ENCODE data around the gene TRIOBP. TPM values are rescaled to one million over a fixed set of nuclear protein-coding genes. Genes with fewer than 3 reads are reported as not detected.
"Not testable (repeated sequence)": the region's sequence is repeated elsewhere in the genome, so short reads cannot be mapped to it uniquely, and the experiment has no call there.

TRIOBP gene
- polyA plus RNA-seq, 2 donors: 57.8 to 63.8 TPM

GRCh38 chr22:37778370-37779009 lies 81.6 kb downstream of the TRIOBP start:
- Histone ChIP-seq H3K27ac (ENCODE audit: low read depth in 2 of 2, low read length in 1 of 2) (peak overlapping the region in 1 of 2 donors; percentile 5), H3K36me3 (ENCODE audit: control insufficient read depth in 2 of 2, insufficient read depth in 2 of 2, low read length in 1 of 2) (peaks cover 0 to 4% of the 10 kb centered on the region in 2 donors), H3K9me3 (ENCODE audit: control insufficient read depth in 2 of 2, insufficient read depth in 1 of 2, low read depth in 1 of 2, low read length in 1 of 2) (no peaks in the 10 kb centered on the region), H3K27me3 (ENCODE audit: control insufficient read depth in 1 of 2, insufficient read depth in 2 of 2, low read length in 2 of 2) (no peaks in the 10 kb centered on the region), H3K4me1 (ENCODE audit: control insufficient read depth in 2 of 2, insufficient read depth in 2 of 2, low read length in 1 of 2) (peaks cover 8 to 35% of the 10 kb centered on the region in 2 donors), H3K4me3 (ENCODE audit: low read depth in 1 of 2, low read length in 2 of 2) (no peak overlapping the region)
- WGBS, 2 donors: 84% methylated on average over 10 of the region's 10 CpGs

GRCh38 chr22:37781434-37782059 lies 84.7 kb downstream of the TRIOBP start:
- no peak overlapping the region for H3K4me3 ChIP-seq (ENCODE audit: low read depth in 1 of 2, low read length in 2 of 2)
- no peaks in the 10 kb centered on the region for H3K27me3 ChIP-seq (ENCODE audit: control insufficient read depth in 1 of 2, insufficient read depth in 2 of 2, low read length in 2 of 2)
- peaks cover 12 to 26% of the 10 kb centered on the region in 2 donors for H3K4me1 ChIP-seq (ENCODE audit: control insufficient read depth in 2 of 2, insufficient read depth in 2 of 2, low read length in 1 of 2)
- no peaks in the 10 kb centered on the region for H3K9me3 ChIP-seq (ENCODE audit: control insufficient read depth in 2 of 2, insufficient read depth in 1 of 2, low read depth in 1 of 2, low read length in 1 of 2)
- no peaks in the 10 kb centered on the region for H3K36me3 ChIP-seq (ENCODE audit: control insufficient read depth in 2 of 2, insufficient read depth in 2 of 2, low read length in 1 of 2)
- 43 to 63% methylated on average over 13 of the region's 13 CpGs for WGBS, 2 donors
- peak overlapping the region; percentile 40 to 97 for H3K27ac ChIP-seq (ENCODE audit: low read depth in 2 of 2, low read length in 1 of 2)

GRCh38 chr22:37782340-37783168 lies 85.7 kb downstream of the TRIOBP start:
- peak overlapping the region; percentile 90 to 97 for H3K27ac ChIP-seq (ENCODE audit: low read depth in 2 of 2, low read length in 1 of 2)
- H3K27me3 ChIP-seq (ENCODE audit: control insufficient read depth in 1 of 2, insufficient read depth in 2 of 2, low read length in 2 of 2): no peaks in the 10 kb centered on the region
- 67 to 73% methylated on average over 18 of the region's 18 CpGs for WGBS, 2 donors
- no peaks in the 10 kb centered on the region for H3K36me3 ChIP-seq (ENCODE audit: control insufficient read depth in 2 of 2, insufficient read depth in 2 of 2, low read length in 1 of 2)
- H3K4me3 ChIP-seq (ENCODE audit: low read depth in 1 of 2, low read length in 2 of 2): no peak overlapping the region
- peaks cover 12 to 26% of the 10 kb centered on the region in 2 donors for H3K4me1 ChIP-seq (ENCODE audit: control insufficient read depth in 2 of 2, insufficient read depth in 2 of 2, low read length in 1 of 2)
- no peaks in the 10 kb centered on the region for H3K9me3 ChIP-seq (ENCODE audit: control insufficient read depth in 2 of 2, insufficient read depth in 1 of 2, low read depth in 1 of 2, low read length in 1 of 2)

- no peaks in the 10 kb centered on the region for H3K27me3 ChIP-seq (ENCODE audit: control insufficient read depth in 1 of 2, insufficient read depth in 2 of 2, low read length in 2 of 2)
- 44 to 45% methylated on average over 11 of the region's 11 CpGs for WGBS, 2 donors
- H3K27ac ChIP-seq (ENCODE audit: low read depth in 2 of 2, low read length in 1 of 2): peak overlapping the region; percentile 90 to 97
- no peaks in the 10 kb centered on the region for H3K36me3 ChIP-seq (ENCODE audit: control insufficient read depth in 2 of 2, insufficient read depth in 2 of 2, low read length in 1 of 2)
- no peaks in the 10 kb centered on the region for H3K9me3 ChIP-seq (ENCODE audit: control insufficient read depth in 2 of 2, insufficient read depth in 1 of 2, low read depth in 1 of 2, low read length in 1 of 2)
- H3K4me3 ChIP-seq (ENCODE audit: low read depth in 1 of 2, low read length in 2 of 2): no peak overlapping the region
- peaks cover 12 to 26% of the 10 kb centered on the region in 2 donors for H3K4me1 ChIP-seq (ENCODE audit: control insufficient read depth in 2 of 2, insufficient read depth in 2 of 2, low read length in 1 of 2)
These were observed 88.1 kb downstream of the TRIOBP start for GRCh38 chr22:37784829-37785495.

- Histone ChIP-seq H3K27ac (ENCODE audit: low read depth in 2 of 2, low read length in 1 of 2) (no peak overlapping the region), H3K4me1 (ENCODE audit: control insufficient read depth in 2 of 2, insufficient read depth in 2 of 2, low read length in 1 of 2) (peaks cover 0 to 1% of the 10 kb centered on the region in 2 donors), H3K4me3 (ENCODE audit: low read depth in 1 of 2, low read length in 2 of 2) (no peak overlapping the region), H3K36me3 (ENCODE audit: control insufficient read depth in 2 of 2, insufficient read depth in 2 of 2, low read length in 1 of 2) (no peaks in the 10 kb centered on the region), H3K27me3 (ENCODE audit: control insufficient read depth in 1 of 2, insufficient read depth in 2 of 2, low read length in 2 of 2) (no peaks in the 10 kb centered on the region), H3K9me3 (ENCODE audit: control insufficient read depth in 2 of 2, insufficient read depth in 1 of 2, low read depth in 1 of 2, low read length in 1 of 2) (no peaks in the 10 kb centered on the region)
- 59 to 66% methylated on average over 2 of the region's 2 CpGs for WGBS, 2 donors
These were observed 93.4 kb downstream of the TRIOBP start for GRCh38 chr22:37790234-37790633.

- Histone ChIP-seq H3K27ac (ENCODE audit: low read depth in 2 of 2, low read length in 1 of 2) (peak overlapping the region in 1 of 2 donors; percentile 22), H3K4me3 (ENCODE audit: low read depth in 1 of 2, low read length in 2 of 2) (no peak overlapping the region), H3K4me1 (ENCODE audit: control insufficient read depth in 2 of 2, insufficient read depth in 2 of 2, low read length in 1 of 2) (no peaks in the 10 kb centered on the region), H3K9me3 (ENCODE audit: control insufficient read depth in 2 of 2, insufficient read depth in 1 of 2, low read depth in 1 of 2, low read length in 1 of 2) (no peaks in the 10 kb centered on the region), H3K36me3 (ENCODE audit: control insufficient read depth in 2 of 2, insufficient read depth in 2 of 2, low read length in 1 of 2) (no peaks in the 10 kb centered on the region), H3K27me3 (ENCODE audit: control insufficient read depth in 1 of 2, insufficient read depth in 2 of 2, low read length in 2 of 2) (no peaks in the 10 kb centered on the region)
- WGBS, 2 donors: 86 to 87% methylated on average over 6 of the region's 6 CpGs
These were observed 95.6 kb downstream of the TRIOBP start for GRCh38 chr22:37792494-37792893.

- Histone ChIP-seq H3K4me1 (ENCODE audit: control insufficient read depth in 2 of 2, insufficient read depth in 2 of 2, low read length in 1 of 2) (no peaks in the 10 kb centered on the region), H3K9me3 (ENCODE audit: control insufficient read depth in 2 of 2, insufficient read depth in 1 of 2, low read depth in 1 of 2, low read length in 1 of 2) (no peaks in the 10 kb centered on the region), H3K4me3 (ENCODE audit: low read depth in 1 of 2, low read length in 2 of 2) (no peak overlapping the region), H3K36me3 (ENCODE audit: control insufficient read depth in 2 of 2, insufficient read depth in 2 of 2, low read length in 1 of 2) (no peaks in the 10 kb centered on the region), H3K27me3 (ENCODE audit: control insufficient read depth in 1 of 2, insufficient read depth in 2 of 2, low read length in 2 of 2) (no peaks in the 10 kb centered on the region), H3K27ac (ENCODE audit: low read depth in 2 of 2, low read length in 1 of 2) (no peak overlapping the region)
- 59 to 75% methylated on average over 2 of the region's 2 CpGs for WGBS, 2 donors
These were observed 97.5 kb downstream of the TRIOBP start for GRCh38 chr22:37794376-37794775.

GRCh38 chr22:37796079-37796478 lies 99.2 kb downstream of the TRIOBP start:
- H3K4me1 ChIP-seq (ENCODE audit: control insufficient read depth in 2 of 2, insufficient read depth in 2 of 2, low read length in 1 of 2): no peaks in the 10 kb centered on the region
- no peaks in the 10 kb centered on the region for H3K9me3 ChIP-seq (ENCODE audit: control insufficient read depth in 2 of 2, insufficient read depth in 1 of 2, low read depth in 1 of 2, low read length in 1 of 2)
- no peak overlapping the region for H3K27ac ChIP-seq (ENCODE audit: low read depth in 2 of 2, low read length in 1 of 2)
- no peak overlapping the region for H3K4me3 ChIP-seq (ENCODE audit: low read depth in 1 of 2, low read length in 2 of 2)
- H3K36me3 ChIP-seq (ENCODE audit: control insufficient read depth in 2 of 2, insufficient read depth in 2 of 2, low read length in 1 of 2): no peaks in the 10 kb centered on the region
- WGBS, 2 donors: 74 to 76% methylated on average over 3 of the region's 3 CpGs
- H3K27me3 ChIP-seq (ENCODE audit: control insufficient read depth in 1 of 2, insufficient read depth in 2 of 2, low read length in 2 of 2): no peaks in the 10 kb centered on the region

GRCh38 chr22:37797259-37797658 lies 100.4 kb downstream of the TRIOBP start:
- WGBS, 2 donors: 90 to 92% methylated on average over 7 of the region's 7 CpGs
- H3K36me3 ChIP-seq (ENCODE audit: control insufficient read depth in 2 of 2, insufficient read depth in 2 of 2, low read length in 1 of 2); H3K4me3 ChIP-seq (ENCODE audit: low read depth in 1 of 2, low read length in 2 of 2); H3K9me3 ChIP-seq (ENCODE audit: control insufficient read depth in 2 of 2, insufficient read depth in 1 of 2, low read depth in 1 of 2, low read length in 1 of 2); H3K27me3 ChIP-seq (ENCODE audit: control insufficient read depth in 1 of 2, insufficient read depth in 2 of 2, low read length in 2 of 2); H3K27ac ChIP-seq (ENCODE audit: low read depth in 2 of 2, low read length in 1 of 2); H3K4me1 ChIP-seq (ENCODE audit: control insufficient read depth in 2 of 2, insufficient read depth in 2 of 2, low read length in 1 of 2): not testable (repeated sequence)

Data from esophagus (tissue), 2 donors.